M059J (cell line): ENCODE measurements around the gene TMEM179. TPM values are rescaled to one million over a fixed set of nuclear protein-coding genes. Genes with fewer than 3 reads are reported as not detected.

Experiments
- DNase-seq: peaks from one replicate; pipeline ENCODE4 v3.0.0-alpha.2; 2012; ENCODE audit warnings: low read depth
- total RNA-seq: library from RNA; depleted of rRNA; stranded (reverse); fragments of >200 nt; shearing (Covaris generic); gene quantifications from 2 replicates; pipeline ENCODE4 v1.2.3, GENCODE V29; 2014

Gene TMEM179
- total RNA-seq, 1 experiment from 2014 or later: 0.49 TPM

DNA sequence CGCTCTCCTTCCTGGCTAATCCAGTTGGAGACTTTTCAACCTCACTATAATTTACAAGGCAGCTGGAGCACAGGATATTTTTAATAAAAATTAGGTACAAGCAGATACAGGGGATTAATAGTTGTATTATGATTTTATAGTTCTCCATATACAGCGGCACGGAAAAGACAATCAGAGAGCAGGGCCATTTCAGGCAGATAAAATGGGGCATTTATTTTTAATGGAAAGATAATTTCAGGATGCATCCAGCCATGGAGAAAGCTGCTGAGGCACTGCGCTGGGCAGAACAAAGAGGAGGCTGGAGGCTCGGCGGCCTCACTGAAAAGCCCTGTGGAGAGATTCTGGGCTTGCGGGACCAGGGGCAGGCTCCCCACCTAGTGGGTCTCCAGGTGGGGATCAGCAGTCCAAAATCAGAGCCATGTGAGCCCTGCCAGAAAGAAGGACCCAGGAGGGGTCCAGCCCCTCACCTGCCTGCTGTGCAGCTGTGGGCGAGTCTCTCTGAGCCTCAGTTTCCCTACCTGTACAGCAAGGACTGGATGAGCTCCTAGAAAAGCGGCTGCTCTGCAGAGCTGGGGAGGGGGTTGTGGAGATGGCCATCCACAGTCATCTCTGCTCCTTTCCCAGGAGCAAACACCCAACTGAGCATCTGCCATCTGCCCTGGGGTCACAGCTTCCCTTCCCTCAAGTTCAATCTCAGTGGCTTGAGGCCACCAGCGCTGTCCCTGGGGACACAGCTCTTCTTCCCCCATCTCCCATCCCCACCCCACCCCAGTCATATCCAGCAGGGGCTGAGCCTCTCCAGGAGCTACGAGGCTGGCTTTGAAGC lies 48.9 kb downstream of the TMEM179 start:
- no peak for DNase-seq

DNA sequence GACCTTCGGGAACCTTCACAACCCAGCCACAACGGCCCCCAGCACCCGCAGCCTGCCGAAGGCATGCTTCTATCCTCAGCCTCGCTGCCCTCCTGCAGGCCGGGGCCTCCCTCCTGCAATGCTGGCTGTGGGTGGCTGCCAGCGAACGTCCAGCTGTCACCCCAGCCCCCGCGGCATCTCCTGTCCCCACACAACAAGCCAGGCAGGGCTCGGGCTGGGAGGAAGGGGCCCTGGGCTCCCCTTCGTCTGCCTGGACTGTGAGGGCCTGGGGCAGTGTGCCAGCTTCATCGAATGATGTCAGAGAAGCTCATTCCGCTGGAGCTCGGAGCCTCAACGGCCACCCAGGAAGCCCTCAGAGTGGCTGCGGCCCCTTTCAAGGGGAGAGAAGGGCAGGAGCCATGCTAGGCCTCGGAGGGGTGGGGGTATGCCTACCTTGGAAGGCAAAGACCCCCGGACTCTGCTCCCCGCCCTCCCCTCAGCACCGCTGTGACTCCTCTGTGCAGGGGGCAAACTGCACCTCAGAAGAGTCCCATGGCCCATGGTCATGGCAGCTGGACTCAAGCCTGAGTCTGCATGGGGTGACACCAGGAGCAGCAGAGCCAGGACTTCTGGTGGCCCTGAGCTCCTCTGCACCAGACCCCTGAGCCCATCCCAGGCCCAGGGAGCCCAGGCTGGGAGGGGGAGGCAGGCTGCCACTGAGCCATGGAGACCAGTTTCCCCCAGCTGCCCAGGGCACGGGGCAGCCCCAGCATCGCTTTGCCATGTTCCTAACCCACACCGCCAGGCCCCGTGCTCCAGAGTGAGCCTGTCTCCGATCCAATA lies 49.8 kb downstream of the TMEM179 start:
- no peak for DNase-seq

DNA sequence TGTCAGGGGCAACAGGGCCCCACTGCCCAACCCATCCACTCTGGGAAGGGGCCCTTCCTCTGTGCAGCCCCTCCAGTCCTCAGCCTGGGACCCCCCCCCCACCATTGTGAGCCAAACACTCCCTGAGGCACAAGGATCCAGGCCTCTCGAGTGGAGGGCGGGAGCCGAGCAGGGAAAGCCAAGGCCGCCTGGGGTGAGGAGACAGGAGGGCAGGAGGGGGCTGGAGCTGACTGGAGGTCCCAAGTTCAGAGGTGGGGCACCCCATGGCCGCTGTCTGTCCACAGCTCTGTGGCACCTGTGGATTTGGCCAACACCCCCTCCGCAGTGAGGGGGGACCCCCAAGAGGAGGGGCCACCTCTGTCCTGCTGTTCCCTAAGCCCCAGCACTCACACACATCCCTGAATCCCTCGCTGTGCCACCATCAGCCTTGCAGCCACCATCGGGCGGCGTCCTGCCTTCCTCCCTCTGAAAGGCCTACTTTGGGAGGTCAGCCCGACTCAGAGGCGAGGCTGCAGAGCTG lies 50.4 kb downstream of the TMEM179 start:
- DNase-seq: no peak

DNA sequence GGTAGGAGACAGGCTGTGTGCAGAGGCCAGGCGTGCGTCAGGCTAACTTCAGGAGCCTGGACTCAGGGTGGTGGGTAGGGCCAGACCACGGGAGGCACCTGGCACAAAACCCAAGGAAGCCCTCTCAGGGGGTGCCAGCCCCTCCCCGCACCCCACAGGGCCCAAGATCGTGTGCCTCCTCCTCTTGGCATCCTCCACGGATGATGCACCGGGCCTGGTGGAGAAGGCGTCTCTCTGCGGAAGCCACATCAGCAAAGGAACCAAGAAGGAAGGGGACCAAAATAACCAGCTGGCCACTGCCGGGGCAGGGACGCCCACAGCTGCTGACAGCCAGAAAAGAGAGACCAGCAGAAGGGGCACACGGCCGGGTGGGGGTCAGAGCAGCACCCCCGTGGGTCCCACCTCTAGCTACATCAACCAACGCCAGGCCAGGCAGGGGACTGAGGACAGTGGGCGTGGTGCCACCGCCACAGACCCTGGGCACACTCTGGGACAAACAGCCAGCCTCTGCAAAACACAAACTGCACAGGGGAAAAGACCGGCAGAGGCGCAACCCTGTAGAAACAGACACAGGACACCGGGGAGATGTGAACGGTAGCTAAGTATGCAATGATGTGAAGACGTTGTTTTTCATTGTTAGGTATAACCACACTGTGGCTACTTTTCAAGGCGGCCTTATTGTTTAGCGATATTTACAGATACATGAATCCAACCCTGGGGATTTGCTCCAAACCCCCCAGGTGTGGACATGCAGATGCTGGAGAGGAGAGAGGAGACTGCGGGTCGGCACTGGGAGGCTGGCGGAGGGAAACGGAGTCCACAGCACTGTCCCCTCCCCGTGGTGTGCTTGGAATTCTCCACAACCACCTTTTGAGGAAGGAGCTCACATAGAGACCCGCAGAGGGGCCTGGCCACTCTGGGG lies 51.1 kb downstream of the TMEM179 start:
- DNase-seq: no peak

DNA sequence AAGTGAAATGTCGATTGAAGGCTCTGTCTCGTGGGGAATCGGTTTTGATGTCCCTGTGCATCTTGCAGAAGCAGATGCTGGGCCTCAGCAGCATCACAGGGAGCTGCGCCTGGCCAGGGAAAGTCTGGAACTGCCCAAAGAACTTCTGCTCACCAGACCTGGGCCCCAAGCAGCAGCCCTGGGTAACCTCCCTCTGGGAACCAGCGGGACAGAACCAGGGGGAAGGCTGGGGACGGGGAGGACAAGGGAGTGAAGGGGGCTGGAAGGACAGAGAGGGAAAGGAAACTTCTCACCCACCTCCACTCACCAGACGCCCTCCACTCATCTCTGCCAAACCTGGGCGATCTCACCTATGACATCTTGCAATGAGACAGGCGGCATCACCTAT lies 51.8 kb downstream of the TMEM179 start:
- no peak for DNase-seq

DNA sequence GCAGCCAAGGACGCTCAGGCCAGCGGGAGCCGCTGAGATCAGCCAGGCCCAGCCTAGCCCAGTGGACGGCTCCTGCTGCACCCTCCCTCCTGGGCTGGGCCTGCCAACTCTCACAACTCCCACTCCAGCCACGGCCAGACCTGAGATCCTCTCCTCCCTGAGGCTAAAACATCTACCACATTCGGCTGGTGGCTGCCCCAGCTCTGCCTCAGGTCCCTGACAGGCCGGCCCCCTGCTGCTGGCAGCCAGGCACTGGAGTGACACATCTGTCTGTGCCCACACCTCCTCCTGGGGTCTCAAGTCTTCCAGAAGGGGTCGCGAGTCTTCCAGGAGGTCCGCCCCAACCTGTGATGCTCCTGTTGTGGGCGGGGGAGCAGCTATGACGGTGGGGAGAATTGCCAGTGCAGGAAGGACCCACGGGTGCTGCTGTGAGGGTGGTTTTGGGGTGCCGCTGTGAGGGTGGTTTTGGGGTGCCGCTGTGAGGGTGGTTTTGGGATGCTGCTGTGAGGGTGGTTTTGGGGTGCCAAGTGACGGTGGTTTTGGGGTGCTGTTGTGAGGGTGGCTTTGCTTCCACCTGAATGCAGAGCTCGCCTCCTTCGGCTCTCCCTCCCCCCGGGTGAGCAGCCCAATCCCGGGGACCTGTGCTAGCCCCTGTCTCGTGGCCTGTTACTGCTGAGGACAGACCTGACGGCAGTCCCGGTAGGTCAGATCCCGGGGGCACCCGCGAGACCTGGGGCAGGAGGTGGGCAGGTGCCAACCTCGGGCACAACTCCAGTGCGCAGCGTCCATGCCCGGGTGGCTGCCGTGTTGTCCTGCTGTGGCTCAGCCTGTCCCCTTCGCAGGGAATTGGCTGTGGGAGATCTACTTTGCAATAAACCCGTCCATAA lies 52.5 kb downstream of the TMEM179 start:
- no peak for DNase-seq

DNA sequence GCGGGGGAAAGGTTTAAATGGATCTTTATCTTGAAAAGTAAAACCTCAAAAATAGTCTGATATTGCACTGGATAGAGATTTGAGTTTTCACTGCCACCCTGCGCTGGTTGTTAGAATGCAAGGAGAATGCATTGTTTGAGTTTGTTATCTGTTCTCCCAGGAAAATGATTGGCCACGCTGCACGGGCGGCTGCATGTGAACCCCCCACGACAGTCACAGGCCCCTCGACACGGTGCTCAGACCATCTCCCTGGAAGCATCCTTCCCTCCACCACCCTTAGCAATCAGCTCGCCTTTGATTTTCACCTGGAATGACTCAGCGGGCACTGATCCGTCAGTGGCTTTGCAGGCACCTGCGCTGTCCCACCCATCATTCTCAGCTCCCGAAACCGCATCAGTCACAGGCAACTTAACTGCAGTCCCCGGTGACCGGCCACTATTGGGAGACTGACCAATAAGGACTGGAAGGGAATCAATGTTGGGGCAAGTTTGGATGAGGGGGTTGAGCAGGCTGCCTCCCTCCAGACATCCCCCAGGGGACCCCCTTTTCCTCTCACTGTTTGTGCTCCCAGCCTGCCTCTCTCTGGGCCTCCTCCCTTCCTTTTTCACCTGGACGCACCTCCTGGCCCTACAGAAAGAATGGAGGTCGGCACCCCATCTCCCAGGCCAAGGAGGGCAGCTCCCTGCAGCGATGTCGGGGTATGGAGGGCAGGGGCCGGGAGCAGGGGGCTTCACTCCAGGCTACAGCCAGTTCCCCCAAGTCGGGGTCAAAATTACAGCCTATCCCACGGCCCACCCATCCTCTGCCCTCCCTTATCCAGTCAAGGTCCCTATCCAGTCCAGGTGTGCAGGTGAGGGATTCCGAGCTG lies 53.5 kb downstream of the TMEM179 start:
- DNase-seq: no peak

DNA sequence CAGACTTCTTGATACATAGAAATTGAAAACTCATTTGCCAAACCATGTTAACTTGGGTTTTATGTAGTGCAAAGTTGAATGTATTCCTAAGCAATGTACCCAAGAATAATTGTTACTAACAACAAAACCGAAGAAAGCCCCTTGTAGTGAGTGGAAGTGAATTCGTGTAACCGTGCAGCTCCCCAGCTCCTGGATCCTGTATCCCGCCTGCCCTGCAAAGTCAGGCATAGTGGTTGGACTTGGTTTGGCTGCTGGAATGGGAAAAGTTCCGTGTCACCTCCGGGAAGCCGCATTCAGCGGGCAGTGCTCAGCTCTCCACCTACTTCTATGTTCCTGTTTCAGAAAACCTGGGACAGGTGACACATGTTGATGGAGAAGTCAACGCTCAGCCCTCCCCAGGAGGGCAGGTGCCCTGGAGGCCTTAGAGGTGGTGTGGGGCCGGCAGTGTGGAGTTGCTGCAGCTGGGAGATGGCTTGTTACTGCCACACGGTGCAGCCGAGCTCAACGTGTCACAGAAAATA lies 54.2 kb downstream of the TMEM179 start:
- no peak for DNase-seq

DNA sequence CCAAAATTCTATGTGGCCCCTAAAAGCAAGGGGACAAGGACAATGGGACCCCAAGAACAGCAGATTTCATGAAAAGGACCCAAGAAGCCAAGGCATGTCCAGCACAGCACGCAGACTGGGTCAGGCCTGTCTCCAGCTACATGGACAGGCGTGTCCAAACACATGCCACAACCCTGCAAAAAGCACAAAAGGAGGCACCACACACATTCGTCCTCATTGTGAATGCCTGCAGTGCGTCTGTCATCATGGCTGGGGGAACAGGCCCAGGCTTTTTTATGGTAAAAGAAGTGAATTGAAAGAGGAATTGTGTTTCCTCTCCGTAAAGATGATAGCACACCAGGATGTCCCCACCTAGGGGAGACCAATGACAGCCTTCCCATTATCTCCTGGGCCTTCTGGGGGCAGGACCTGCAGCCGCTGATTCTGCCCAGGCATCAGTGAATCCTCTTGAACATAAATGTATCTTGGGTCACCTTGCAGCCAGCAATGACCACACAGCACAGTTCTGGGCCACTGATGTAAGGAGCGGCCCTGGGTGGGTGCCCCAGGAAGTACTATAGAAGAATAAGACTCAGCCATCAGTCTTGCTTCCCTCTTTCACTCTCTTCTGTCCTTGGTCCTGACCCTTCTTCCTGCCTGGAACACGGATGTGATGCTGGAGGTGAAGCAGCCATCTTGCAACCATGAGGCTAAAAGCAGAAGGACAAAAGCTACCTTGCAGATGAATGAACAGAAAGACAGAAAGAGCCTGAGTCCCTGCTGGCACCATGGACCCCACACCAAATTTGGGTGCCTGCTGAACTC lies 54.8 kb downstream of the TMEM179 start:
- DNase-seq: no peak

DNA sequence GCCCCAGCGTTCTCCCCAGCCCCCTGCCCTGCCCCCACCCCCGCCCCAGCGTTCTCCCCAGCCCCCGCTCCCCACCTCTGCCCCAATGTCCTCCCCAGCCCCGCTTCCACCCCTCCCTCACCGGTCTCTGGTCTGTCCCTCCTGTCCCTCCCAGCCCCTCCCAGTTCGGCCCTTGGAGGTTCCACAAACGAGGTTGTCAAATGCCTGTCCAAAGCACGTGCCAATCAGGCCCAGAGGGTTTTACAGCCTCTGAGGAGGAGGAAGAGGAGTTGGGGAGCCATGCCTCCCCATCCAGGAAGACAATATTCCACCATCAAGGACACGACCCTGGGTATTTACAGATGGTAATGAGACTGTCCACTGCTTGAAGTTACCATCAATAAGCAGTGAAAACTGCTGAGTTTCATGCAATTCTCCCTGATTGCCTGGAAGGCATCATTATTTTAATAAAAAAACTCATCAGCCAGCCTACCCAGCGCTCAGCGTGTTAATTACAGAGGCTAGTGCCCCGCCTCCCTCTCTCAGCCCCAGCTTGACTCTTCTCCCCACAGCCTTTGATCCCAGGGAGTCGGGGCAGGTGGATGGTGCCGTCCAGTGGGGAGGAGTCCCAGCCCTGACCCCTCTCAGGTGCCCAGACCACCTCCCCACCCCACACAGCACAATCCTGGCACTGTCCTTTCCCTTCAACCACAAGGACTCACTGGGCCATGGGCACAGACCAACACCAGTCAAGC lies 55.6 kb downstream of the TMEM179 start:
- DNase-seq: no peak

DNA sequence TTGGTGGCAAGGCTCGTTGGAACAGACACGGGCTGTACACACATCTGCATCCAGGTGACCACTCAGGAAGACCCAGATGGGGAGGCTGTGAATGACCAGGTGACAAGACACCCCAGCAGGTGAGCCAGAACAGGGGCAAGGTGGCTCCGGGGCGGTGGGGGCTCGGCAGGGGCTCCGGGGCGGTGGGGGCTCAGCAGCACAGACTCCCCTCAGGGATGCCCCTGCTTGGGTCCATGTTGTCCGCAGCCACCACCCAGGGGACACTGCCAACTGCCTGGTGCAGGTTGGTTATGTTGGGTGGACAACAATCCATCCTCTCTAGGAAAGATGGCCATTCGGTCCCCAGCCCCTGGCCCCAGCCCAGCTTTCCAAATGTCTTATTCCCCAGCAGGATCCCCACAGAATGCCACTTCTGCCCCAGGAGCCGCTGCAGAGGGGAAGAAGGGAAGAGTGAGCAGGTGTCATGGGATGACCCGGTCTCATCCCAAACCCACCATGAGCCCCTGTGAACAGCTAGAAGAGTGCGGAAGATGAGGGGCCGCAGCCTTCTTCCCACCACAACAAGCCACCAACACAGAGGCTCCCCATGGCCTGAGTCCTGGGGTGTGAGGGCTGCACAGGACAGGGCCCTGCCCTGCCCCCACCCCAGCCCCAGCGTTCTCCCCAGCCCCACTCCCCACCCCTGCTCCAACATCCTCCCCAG lies 56.4 kb downstream of the TMEM179 start:
- no peak for DNase-seq

DNA sequence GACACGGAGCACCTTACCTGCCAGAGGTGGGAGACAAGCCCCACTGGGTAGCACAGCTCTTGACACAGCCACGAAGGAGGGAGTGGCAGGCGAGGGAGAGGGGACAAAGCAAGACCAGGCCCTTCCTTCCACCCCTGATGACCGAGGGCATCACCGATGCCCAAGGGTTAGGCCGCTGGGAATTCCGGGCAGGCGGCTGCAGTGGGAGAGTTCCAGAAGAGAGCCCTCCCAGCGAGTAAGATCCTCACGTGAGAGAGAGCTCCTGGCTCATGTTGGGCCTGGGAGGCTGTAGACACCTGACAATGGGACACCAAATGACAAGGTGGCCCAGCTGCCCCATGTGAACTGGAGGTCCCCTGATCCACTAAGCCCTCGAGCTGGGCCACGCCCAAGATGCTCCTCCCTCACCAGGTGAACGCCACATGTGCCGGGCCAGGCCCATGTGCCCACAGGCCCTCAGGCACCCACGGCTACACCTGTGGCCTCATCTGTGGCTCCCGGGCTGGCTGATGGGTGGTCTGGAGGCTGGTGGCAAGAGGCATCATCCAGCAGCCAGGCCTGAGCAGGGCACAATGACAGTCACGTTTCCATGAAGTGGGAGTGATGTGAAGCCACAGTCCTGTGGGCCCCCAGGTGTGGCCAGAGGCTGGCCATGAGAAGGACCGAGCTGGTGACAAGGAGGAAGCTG lies 57.1 kb downstream of the TMEM179 start:
- DNase-seq: no peak

DNA sequence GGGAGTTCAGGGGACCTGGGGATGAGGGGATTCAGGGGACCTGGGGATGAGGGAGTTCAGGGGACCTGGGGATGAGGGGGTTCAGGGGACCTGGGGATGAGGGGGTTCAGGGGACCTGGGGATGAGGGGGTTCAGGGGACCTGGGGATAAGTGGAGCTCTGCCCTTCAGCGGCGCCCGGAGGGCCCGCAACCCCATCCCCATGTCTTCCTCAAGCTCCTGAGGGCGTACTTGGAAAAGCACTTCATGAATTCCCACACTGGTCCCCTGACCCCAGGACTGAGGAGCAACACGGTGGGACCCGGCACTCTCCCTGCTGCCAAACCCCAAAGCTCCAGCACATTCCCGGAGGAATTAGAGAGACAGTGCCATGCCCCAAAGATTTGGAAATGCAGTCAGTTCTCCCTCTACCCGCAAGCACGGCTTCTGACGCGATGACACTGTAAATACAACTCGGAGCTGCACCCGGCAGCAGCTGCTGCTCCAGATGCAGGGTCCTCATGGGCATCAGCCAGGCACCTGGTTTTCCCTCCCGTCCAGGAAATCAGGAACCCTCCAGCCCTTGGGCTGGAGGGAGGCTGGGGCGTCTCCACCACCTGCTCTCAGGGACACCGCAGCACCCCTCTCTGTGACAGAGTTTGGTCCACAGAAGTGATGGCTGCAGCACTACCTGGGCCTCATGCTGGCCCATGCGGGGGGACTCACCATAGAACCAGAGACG lies 57.8 kb downstream of the TMEM179 start:
- DNase-seq: no peak

DNA sequence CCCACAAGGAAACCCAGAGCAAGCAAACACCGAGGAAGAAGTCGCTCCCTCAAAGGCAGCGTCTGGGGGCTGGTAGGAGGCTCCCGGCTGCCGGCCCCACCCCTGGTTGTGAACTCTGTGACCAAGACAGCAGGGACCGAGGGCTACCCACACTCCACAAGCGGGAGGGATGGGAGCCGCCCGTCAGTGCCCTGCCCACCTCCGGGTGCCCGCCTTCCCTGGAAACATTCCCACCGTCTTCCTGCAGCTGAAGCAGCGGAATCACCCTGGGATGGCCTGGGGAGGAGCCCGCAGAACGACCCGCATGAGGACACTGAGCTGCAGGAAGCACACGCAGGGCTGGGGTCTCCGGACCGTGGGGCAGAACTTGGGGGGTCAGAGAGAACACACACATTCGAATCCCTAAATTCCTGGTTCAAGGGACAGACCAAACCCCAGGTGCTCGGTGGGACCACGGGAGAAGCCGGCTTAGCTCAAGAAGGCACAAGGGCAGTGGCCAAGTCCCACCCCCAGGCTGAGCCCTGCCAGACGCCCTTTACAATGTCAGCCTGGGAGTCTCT lies 58.5 kb downstream of the TMEM179 start:
- DNase-seq: no peak

DNA sequence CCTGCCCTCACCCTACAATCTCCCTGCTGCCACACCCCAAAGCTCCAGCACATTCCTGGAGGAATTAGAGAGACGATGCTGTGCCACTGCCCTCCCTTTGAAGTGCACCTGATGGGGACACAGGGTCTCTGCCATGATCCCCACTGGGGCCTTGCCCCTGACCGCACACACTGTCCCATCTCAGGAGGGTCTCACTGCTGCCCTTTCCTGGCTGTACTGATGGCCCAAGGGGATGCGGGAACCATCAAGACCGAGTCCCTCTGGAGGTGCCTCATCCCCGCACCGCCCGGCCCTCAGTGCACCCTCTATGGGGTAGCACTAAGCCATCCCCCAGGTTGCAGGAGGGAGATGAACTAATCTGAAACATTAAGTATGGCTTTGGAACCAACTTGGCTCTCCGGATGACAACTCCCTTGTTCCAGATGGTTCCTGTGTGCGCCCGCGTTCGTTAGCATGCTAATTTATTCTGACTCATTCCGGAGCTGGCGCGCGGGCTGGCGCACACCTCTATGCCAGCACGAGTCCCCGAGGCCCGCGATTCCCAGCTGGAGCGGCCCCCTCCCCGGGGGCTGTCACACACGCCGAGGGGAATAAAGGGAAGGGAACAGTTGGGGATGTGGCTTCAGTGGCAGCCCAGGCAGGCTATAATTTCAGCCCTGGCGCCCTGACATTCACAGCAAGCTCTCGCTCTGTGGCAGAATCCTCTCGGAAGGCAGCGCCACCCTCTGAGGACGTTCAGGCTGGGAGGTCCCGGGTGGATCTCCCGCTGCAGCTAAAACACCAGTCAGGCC lies 59.2 kb downstream of the TMEM179 start:
- DNase-seq: no peak
